ENCODE measurements around the gene RNASEH2B. TPM values are rescaled to one million over a fixed set of nuclear protein-coding genes. Genes with fewer than 3 reads are reported as not detected.

The RNASEH2B gene
- total RNA-seq, 4 donors from 2014 or later: 13.8 to 37.5 (median 19.0) TPM

DNA sequence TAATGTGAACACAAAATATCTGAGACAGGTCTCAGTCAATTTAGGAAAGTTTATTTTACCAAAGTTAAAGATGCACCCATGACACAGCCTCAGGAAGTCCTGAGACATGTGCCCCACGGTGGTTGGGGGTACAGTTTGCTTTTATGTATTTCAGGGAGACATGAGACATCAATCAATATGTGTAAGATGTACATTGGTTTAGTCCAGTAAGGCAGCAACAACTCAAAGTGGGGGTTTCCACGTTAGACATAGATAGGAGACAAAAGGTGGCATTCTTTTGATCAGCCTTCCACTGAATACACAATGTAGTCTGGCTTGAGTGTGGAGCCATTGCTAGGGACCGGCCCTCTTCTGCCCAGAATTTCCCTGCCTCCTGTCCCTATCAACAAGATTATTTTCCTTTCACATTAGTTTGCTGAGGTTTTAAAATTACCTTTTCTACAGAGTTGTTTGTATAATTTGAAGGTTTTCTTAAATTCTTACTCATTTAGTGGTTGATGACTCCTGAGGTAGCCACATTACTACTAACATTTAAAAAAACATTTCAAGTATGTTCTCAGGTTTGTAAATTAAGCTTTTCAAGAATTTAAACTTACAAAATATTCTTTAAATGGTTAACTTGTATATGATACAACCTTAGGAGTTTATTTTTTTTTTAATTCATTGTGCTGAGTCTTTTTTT is 33.2 kb downstream of the RNASEH2B start:
- Histone ChIP-seq H3K4me3 (no peak overlapping the region), H3K36me3 (no peaks in the 10 kb centered on the region), H3K4me1 (no peaks in the 10 kb centered on the region), H3K9me3 (no peaks in the 10 kb centered on the region), H3K27ac (no peak overlapping the region), H3K27me3 (no peaks in the 10 kb centered on the region)
- DNase-seq: no peak
- in situ Hi-C loops (cut with MboI; ENCODE audit: low pct_ligation_motif_present in 1 of 4, low pct_unique_long_range_greater_than_20kb in 1 of 4, low sequenced_read_pairs in 3 of 4): no loop called here
- 77 to 78% methylated on average over 3 of the region's 3 CpGs for WGBS, 2 donors (ENCODE audit: low coverage in 1 of 2)
- TF ChIP-seq CTCF (IDR thresholded peaks at IDR 0.05) (no peak), POLR2AphosphoS5 (IDR thresholded peaks at IDR 0.05) (no peak), EP300 (IDR thresholded peaks at IDR 0.05; ENCODE audit: low read depth) (no peak), POLR2A (IDR thresholded peaks at IDR 0.05) (no peak)
- intact Hi-C loops (cut with DNase I; ENCODE audit: low total_unique reads): no loop called here

- 82 to 95% methylated on average over 1 of the region's 1 CpG for WGBS, 2 donors (ENCODE audit: low coverage in 1 of 2)
- Histone ChIP-seq H3K4me3 (no peak overlapping the region), H3K27ac (no peak overlapping the region), H3K9me3 (no peaks in the 10 kb centered on the region), H3K27me3 (no peaks in the 10 kb centered on the region), H3K4me1 (no peaks in the 10 kb centered on the region), H3K36me3 (peaks cover 0 to 5% (median 0%) of the 10 kb centered on the region in 4 donors)
- TF ChIP-seq POLR2AphosphoS5 (IDR thresholded peaks at IDR 0.05): no peak
- no peak for TF ChIP-seq POLR2A (IDR thresholded peaks at IDR 0.05)
- no peak for TF ChIP-seq CTCF (IDR thresholded peaks at IDR 0.05)
- no peak for TF ChIP-seq EP300 (IDR thresholded peaks at IDR 0.05; ENCODE audit: low read depth)
- in situ Hi-C loops (cut with MboI; ENCODE audit: low pct_ligation_motif_present in 1 of 4, low pct_unique_long_range_greater_than_20kb in 1 of 4, low sequenced_read_pairs in 3 of 4): no loop called here
- intact Hi-C loops (cut with DNase I; ENCODE audit: low total_unique reads): no loop called here
- no peak for DNase-seq
Measured at GRCh38 chr13:50945669-50946068, 36.1 kb downstream of the RNASEH2B start.

DNA sequence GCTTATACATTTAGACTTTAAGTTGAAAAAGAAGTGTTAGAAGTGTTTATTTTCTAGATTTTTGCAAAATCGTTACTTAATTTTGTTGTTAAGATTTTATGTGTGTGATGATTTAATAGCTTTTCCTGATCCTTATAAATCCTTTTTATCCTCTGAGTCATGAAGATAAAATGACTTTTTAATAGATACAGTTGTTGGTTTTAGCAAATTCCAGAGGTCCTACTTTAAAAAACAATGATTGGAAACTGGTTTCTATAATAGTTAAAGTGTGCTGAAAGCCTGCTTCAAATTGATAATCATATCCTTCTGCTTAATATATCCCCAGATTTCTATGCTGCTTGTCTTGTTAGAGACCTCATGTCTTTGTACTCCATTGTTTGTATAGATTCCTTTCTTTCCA is 39.0 kb downstream of the RNASEH2B start:
- WGBS, 2 donors (ENCODE audit: low coverage in 1 of 2): 66 to 79% methylated on average over 1 of the region's 1 CpG
- in situ Hi-C loops (cut with MboI; ENCODE audit: low pct_ligation_motif_present in 1 of 4, low pct_unique_long_range_greater_than_20kb in 1 of 4, low sequenced_read_pairs in 3 of 4) (no loop called here), intact Hi-C loops (cut with DNase I; ENCODE audit: low total_unique reads) (no loop called here)
- H3K27me3 ChIP-seq: no peaks in the 10 kb centered on the region
- H3K36me3 ChIP-seq: peaks cover 0 to 5% (median under 1%) of the 10 kb centered on the region in 4 donors
- TF ChIP-seq POLR2A (IDR thresholded peaks at IDR 0.05) (no peak), CTCF (IDR thresholded peaks at IDR 0.05) (no peak), POLR2AphosphoS5 (IDR thresholded peaks at IDR 0.05) (no peak), EP300 (IDR thresholded peaks at IDR 0.05; ENCODE audit: low read depth) (no peak)
- H3K9me3 ChIP-seq: no peaks in the 10 kb centered on the region
- H3K4me3 ChIP-seq: no peak overlapping the region
- DNase-seq: no peak
- H3K27ac ChIP-seq: no peak overlapping the region
- no peaks in the 10 kb centered on the region for H3K4me1 ChIP-seq

- DNase-seq: no peak
- TF ChIP-seq CTCF (IDR thresholded peaks at IDR 0.05): no peak
- TF ChIP-seq POLR2AphosphoS5 (IDR thresholded peaks at IDR 0.05): no peak
- no peak for TF ChIP-seq EP300 (IDR thresholded peaks at IDR 0.05; ENCODE audit: low read depth)
- TF ChIP-seq POLR2A (IDR thresholded peaks at IDR 0.05): no peak
- Histone ChIP-seq H3K27me3 (no peaks in the 10 kb centered on the region), H3K4me3 (no peak overlapping the region), H3K9me3 (no peaks in the 10 kb centered on the region), H3K4me1 (no peaks in the 10 kb centered on the region), H3K27ac (no peak overlapping the region), H3K36me3 (peaks cover 0 to 5% (median 2%) of the 10 kb centered on the region in 4 donors)
- intact Hi-C loops (cut with DNase I; ENCODE audit: low total_unique reads): no loop called here
- 49 to 70% methylated on average over 3 of the region's 3 CpGs for WGBS, 2 donors (ENCODE audit: low coverage in 1 of 2)
- in situ Hi-C loops (cut with MboI; ENCODE audit: low pct_ligation_motif_present in 1 of 4, low pct_unique_long_range_greater_than_20kb in 1 of 4, low sequenced_read_pairs in 3 of 4): no loop called here
Measured at GRCh38 chr13:50950849-50951248, 41.3 kb downstream of the RNASEH2B start.
